ENCODE measurements around the gene SUCO. TPM values are rescaled to one million over a fixed set of nuclear protein-coding genes. Genes with fewer than 3 reads are reported as not detected.

SUCO gene
- total RNA-seq, 1 experiment from 2014 or later = 22.6 TPM

DNA sequence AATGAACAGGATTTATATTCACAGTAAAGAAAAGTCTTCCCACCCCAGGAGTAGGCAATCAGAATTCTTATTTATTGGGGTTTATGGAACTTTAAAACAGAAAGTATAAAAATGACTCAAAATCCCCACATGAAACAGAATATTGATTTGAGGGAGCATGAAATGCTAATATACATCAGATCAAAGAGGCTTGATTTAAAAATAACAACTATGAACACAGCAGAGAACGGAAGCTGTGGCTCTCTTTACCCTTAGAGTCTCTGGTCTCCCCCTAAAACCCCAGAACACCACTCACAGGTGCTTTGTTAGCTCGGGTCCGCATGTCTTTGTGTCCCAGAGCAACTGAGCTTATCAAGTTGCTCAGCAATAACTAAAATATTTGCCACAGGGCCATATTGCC lies 94.8 kb downstream of the SUCO start (continued):
- TF ChIP-seq EZH2phosphoT487 (IDR thresholded peaks at IDR 0.05; ENCODE audit: borderline replicate concordance) (no peak), ELF1 (IDR thresholded peaks at IDR 0.05; ENCODE audit: borderline replicate concordance, low read depth) (no peak), ZNF274 (IDR thresholded peaks at IDR 0.05; ENCODE audit: low read depth, low read length) (no peak), FOSL1 (IDR thresholded peaks at IDR 0.05; ENCODE audit: low read depth) (no peak), YY1 (IDR thresholded peaks at IDR 0.05; ENCODE audit: extremely low read depth, insufficient replicate concordance, low read depth, low read length) (no peak)
- TF ChIP-seq, protein P1, sequence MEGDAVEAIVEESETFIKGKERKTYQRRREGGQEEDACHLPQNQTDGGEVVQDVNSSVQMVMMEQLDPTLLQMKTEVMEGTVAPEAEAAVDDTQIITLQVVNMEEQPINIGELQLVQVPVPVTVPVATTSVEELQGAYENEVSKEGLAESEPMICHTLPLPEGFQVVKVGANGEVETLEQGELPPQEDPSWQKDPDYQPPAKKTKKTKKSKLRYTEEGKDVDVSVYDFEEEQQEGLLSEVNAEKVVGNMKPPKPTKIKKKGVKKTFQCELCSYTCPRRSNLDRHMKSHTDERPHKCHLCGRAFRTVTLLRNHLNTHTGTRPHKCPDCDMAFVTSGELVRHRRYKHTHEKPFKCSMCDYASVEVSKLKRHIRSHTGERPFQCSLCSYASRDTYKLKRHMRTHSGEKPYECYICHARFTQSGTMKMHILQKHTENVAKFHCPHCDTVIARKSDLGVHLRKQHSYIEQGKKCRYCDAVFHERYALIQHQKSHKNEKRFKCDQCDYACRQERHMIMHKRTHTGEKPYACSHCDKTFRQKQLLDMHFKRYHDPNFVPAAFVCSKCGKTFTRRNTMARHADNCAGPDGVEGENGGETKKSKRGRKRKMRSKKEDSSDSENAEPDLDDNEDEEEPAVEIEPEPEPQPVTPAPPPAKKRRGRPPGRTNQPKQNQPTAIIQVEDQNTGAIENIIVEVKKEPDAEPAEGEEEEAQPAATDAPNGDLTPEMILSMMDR (IDR thresholded peaks at IDR 0.05 in 2 of 3, conservative IDR thresholded peaks at IDR 0.05 in 1 of 3; ENCODE audit: borderline replicate concordance in 1 of 3, insufficient read depth in 1 of 3, low read depth in 2 of 3, low read length in 2 of 3) = no peak

DNA sequence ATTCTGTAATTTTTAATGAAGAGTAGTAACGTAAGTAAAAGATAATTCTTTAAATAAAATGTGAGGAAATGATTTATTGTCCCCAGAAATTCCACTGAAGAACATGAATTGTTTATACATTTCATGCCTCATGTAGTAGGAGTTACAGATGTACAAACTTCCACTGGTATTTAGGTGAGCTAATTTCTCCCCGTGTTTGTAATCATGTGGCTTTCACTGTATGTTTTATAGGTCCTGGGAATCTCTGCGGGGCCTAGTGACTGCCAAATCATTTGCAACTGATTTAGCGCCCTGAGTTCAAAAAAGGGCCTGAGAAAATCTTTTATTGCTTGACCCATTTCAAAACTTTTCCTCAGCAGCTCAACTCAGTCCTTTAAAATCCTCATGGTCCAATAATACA lies 95.5 kb downstream of the SUCO start:
- CTCF ChIA-PET = no interaction called here
- Histone ChIP-seq H3K9me3 (ENCODE audit: control insufficient read depth in 1 of 2, insufficient read depth in 1 of 2, low read depth in 1 of 2, low read length in 2 of 2) (no peaks in the 10 kb centered on the region), H3K36me3 (ENCODE audit: control insufficient read depth in 1 of 2, insufficient read depth in 2 of 2, low read length in 2 of 2) (no peaks in the 10 kb centered on the region), H3K27ac (ENCODE audit: low read depth, low read length) (no peak overlapping the region), H4K20me1 (ENCODE audit: insufficient read depth) (no peaks in the 10 kb centered on the region), H2AFZ (ENCODE audit: low read depth, low read length, poor library complexity, severe bottlenecking) (no peak overlapping the region), H3K4me1 (ENCODE audit: control insufficient read depth in 1 of 2, insufficient read depth in 2 of 2, low read length in 2 of 2) (no peaks in the 10 kb centered on the region), H3K4me2 (ENCODE audit: low read length) (no peak overlapping the region), H3K79me2 (ENCODE audit: insufficient read depth, low read length) (no peaks in the 10 kb centered on the region), H3K9ac (ENCODE audit: low read length) (no peak overlapping the region), H3K27me3 (ENCODE audit: insufficient read depth, low read length) (no peaks in the 10 kb centered on the region), H3K9me2 (ENCODE audit: insufficient read depth) (no peaks in the 10 kb centered on the region), H3K4me3 (replicated peaks in 1 of 2; ENCODE audit: low read depth in 1 of 2, low read length in 2 of 2) (no peak overlapping the region)
- POLR2A ChIA-PET = no interaction called here
- intact Hi-C loops (cut with micrococcal nuclease) = no loop called here
- ATAC-seq = no peak
- no peak for DNase-seq (ENCODE audit: low read depth, low spot score)
- RAD21 ChIA-PET (ENCODE audit: low non-redundant PET in 1 of 2, low total read pairs in 2 of 2, uncharacterized antibody in 2 of 2, unreplicated experiment in 2 of 2) = no interaction called here
- no peak for TF ChIP-seq EGR1 (IDR thresholded peaks at IDR 0.05; ENCODE audit: low read depth)
- TF ChIP-seq CBX3 (IDR thresholded peaks at IDR 0.05; ENCODE audit: low read depth) = no peak
- no peak for TF ChIP-seq EZH2phosphoT487 (IDR thresholded peaks at IDR 0.05; ENCODE audit: borderline replicate concordance)
- TF ChIP-seq, protein P2, sequence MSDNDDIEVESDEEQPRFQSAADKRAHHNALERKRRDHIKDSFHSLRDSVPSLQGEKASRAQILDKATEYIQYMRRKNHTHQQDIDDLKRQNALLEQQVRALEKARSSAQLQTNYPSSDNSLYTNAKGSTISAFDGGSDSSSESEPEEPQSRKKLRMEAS (IDR thresholded peaks at IDR 0.05) = no peak
- TF ChIP-seq ZNF274 (IDR thresholded peaks at IDR 0.05; ENCODE audit: low read depth, low read length) = no peak
- TF ChIP-seq, protein P3, sequence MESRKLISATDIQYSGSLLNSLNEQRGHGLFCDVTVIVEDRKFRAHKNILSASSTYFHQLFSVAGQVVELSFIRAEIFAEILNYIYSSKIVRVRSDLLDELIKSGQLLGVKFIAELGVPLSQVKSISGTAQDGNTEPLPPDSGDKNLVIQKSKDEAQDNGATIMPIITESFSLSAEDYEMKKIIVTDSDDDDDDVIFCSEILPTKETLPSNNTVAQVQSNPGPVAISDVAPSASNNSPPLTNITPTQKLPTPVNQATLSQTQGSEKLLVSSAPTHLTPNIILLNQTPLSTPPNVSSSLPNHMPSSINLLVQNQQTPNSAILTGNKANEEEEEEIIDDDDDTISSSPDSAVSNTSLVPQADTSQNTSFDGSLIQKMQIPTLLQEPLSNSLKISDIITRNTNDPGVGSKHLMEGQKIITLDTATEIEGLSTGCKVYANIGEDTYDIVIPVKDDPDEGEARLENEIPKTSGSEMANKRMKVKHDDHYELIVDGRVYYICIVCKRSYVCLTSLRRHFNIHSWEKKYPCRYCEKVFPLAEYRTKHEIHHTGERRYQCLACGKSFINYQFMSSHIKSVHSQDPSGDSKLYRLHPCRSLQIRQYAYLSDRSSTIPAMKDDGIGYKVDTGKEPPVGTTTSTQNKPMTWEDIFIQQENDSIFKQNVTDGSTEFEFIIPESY (IDR thresholded peaks at IDR 0.05; ENCODE audit: extremely low read depth, insufficient replicate concordance, low read length) = no peak
- TF ChIP-seq, protein P4, sequence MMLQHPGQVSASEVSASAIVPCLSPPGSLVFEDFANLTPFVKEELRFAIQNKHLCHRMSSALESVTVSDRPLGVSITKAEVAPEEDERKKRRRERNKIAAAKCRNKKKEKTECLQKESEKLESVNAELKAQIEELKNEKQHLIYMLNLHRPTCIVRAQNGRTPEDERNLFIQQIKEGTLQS (IDR thresholded peaks at IDR 0.05) = no peak
- no peak for TF ChIP-seq ELF1 (IDR thresholded peaks at IDR 0.05; ENCODE audit: borderline replicate concordance, low read depth)
- BruUV-seq (replicated peaks) = no TSS peak

All from HCT116 (cell line).